NCI-H2107 treated with DMSO at 0.1 percent for 48 hours (cell line): Measurements from ENCODE around the gene SLC2A6.
A peak's percentile ranks its signal among the peaks of the same experiment; 100 is the strongest.
"Not testable (repeated sequence)": the region's sequence is repeated elsewhere in the genome, so short reads cannot be mapped to it uniquely, and the experiment has no call there.

Experiments used
- DNase-seq: peaks from one replicate; lab custom pipeline; 2025; ENCODE audit not compliant: unreplicated experiment; lab: John Stamatoyannopoulos, UW

The SLC2A6 gene

GRCh38 chr9:133463234-133463863 is 15.6 kb downstream of the SLC2A6 start:
- DNase-seq: peak; percentile 46

GRCh38 chr9:133461975-133462374 is 16.9 kb downstream of the SLC2A6 start:
- no peak for DNase-seq

GRCh38 chr9:133460405-133461175 is 18.3 kb downstream of the SLC2A6 start:
- peak; percentile 23 for DNase-seq

GRCh38 chr9:133459476-133460404 is 19.2 kb downstream of the SLC2A6 start, which contains the start of gene CACFD1:
CACFD1 (plus strand) TSS chr9:133459978; CDS start chr9:133460067, 89 bp downstream.
- peak; percentile 80 for DNase-seq

- DNase-seq: no peak
Measured at GRCh38 chr9:133458643-133459312, 20.1 kb downstream of the SLC2A6 start.

- DNase-seq: no peak
Measured at GRCh38 chr9:133457748-133458147, 21.2 kb downstream of the SLC2A6 start.

- DNase-seq: no peak
Measured at GRCh38 chr9:133457233-133457632, 21.7 kb downstream of the SLC2A6 start.

- DNase-seq: no peak
Measured at GRCh38 chr9:133456409-133456808, 22.5 kb downstream of the SLC2A6 start.

- DNase-seq: no peak
Measured at GRCh38 chr9:133455936-133456335, 23.0 kb downstream of the SLC2A6 start.

GRCh38 chr9:133454943-133455673 is 23.8 kb downstream of the SLC2A6 start:
- no peak for DNase-seq

- no peak for DNase-seq
Measured at GRCh38 chr9:133454325-133454724, 24.6 kb downstream of the SLC2A6 start.

GRCh38 chr9:133453651-133454050 is 25.2 kb downstream of the SLC2A6 start:
- no peak for DNase-seq

GRCh38 chr9:133452562-133452961 is 26.3 kb downstream of the SLC2A6 start:
- DNase-seq: no peak

GRCh38 chr9:133451865-133452264 is 27.0 kb downstream of the SLC2A6 start:
- DNase-seq: not testable (repeated sequence)

GRCh38 chr9:133449760-133450159 is 29.1 kb downstream of the SLC2A6 start:
- DNase-seq: peak; percentile 27

- no peak for DNase-seq
Measured at GRCh38 chr9:133448487-133448972, 30.4 kb downstream of the SLC2A6 start.

GRCh38 chr9:133445293-133445969 is 33.5 kb downstream of the SLC2A6 start:
- no peak for DNase-seq

- DNase-seq: peak; percentile 80
Measured at GRCh38 chr9:133443982-133444381, 34.9 kb downstream of the SLC2A6 start.

- no peak for DNase-seq
Measured at GRCh38 chr9:133443248-133443647, 35.7 kb downstream of the SLC2A6 start.
